ENCODE data around the gene EHD2. TPM values are rescaled to one million over a fixed set of nuclear protein-coding genes. Genes with fewer than 3 reads are reported as not detected.

EHD2 gene
- total RNA-seq, 1 experiment from 2014 or later, result 60.5 TPM

GRCh38 chr19:47779524-47780214 lies 66.4 kb downstream of the EHD2 start:
- ATAC-seq (no peak), DNase-seq (ENCODE audit: low read depth, low spot score) (no peak)
- TF ChIP-seq CTCF (IDR thresholded peaks at IDR 0.05 in 2 of 3, conservative IDR thresholded peaks at IDR 0.05 in 1 of 3; ENCODE audit: borderline replicate concordance in 1 of 3, insufficient read depth in 1 of 3, low read depth in 2 of 3, low read length in 2 of 3) (no peak), ATF3 (IDR thresholded peaks at IDR 0.05) (no peak), POLR2AphosphoS5 (IDR thresholded peaks at IDR 0.05; ENCODE audit: low read depth, low read length) (no peak), YY1 (IDR thresholded peaks at IDR 0.05; ENCODE audit: extremely low read depth, insufficient replicate concordance, low read depth, low read length) (no peak), POLR2A (IDR thresholded peaks at IDR 0.05; ENCODE audit: borderline replicate concordance, extremely low read depth, insufficient read depth, insufficient read length) (no peak), FOSL1 (IDR thresholded peaks at IDR 0.05; ENCODE audit: low read depth) (no peak), SIN3A (IDR thresholded peaks at IDR 0.05; ENCODE audit: low read depth) (no peak), RAD21 (IDR thresholded peaks at IDR 0.05; ENCODE audit: low read depth) (no peak), ELF1 (IDR thresholded peaks at IDR 0.05; ENCODE audit: borderline replicate concordance, low read depth) (no peak), CBX3 (IDR thresholded peaks at IDR 0.05; ENCODE audit: low read depth) (no peak), EZH2phosphoT487 (IDR thresholded peaks at IDR 0.05; ENCODE audit: borderline replicate concordance) (no peak)
- Histone ChIP-seq H3K27me3 (ENCODE audit: insufficient read depth, low read length) (no peaks in the 10 kb centered on the region), H3K4me2 (ENCODE audit: low read length) (peak overlapping the region; percentile 99), H3K79me2 (ENCODE audit: insufficient read depth, low read length) (peaks cover 41% of the 10 kb centered on the region), H3K4me3 (replicated peaks in 1 of 2; ENCODE audit: low read depth in 1 of 2, low read length in 2 of 2) (peak overlapping the region; percentile 97 to 99), H3K9me3 (ENCODE audit: control insufficient read depth in 1 of 2, insufficient read depth in 1 of 2, low read depth in 1 of 2, low read length in 2 of 2) (no peaks in the 10 kb centered on the region), H3K9ac (ENCODE audit: low read length) (peak overlapping the region; percentile 84), H3K4me1 (ENCODE audit: control insufficient read depth in 1 of 2, insufficient read depth in 2 of 2, low read length in 2 of 2) (peaks cover 13 to 24% of the 10 kb centered on the region in 2 experiments; a peak in 3 of 4 replicates), H3K27ac (ENCODE audit: low read depth, low read length) (peak overlapping the region; percentile 98), H3K9me2 (ENCODE audit: insufficient read depth) (no peaks in the 10 kb centered on the region), H2AFZ (ENCODE audit: low read depth, low read length, poor library complexity, severe bottlenecking) (no peak overlapping the region), H4K20me1 (ENCODE audit: insufficient read depth) (no peaks in the 10 kb centered on the region), H3K36me3 (ENCODE audit: control insufficient read depth in 1 of 2, insufficient read depth in 2 of 2, low read length in 2 of 2) (peaks cover 28 to 36% of the 10 kb centered on the region in 2 experiments; a peak in 3 of 4 replicates)
- no TSS peak for BruUV-seq (replicated peaks)
- intact Hi-C loops (cut with micrococcal nuclease), result no loop called here
- ChIA-PET POLR2A (no interaction called here), RAD21 (ENCODE audit: low non-redundant PET in 1 of 2, low total read pairs in 2 of 2, uncharacterized antibody in 2 of 2, unreplicated experiment in 2 of 2) (no interaction called here), CTCF (no interaction called here)

Measured in HCT116 (cell line).